ENCODE measurements around the gene ADA.
"Not testable (repeated sequence)": the region's sequence is repeated elsewhere in the genome, so short reads cannot be mapped to it uniquely, and the experiment has no call there.

DNA sequence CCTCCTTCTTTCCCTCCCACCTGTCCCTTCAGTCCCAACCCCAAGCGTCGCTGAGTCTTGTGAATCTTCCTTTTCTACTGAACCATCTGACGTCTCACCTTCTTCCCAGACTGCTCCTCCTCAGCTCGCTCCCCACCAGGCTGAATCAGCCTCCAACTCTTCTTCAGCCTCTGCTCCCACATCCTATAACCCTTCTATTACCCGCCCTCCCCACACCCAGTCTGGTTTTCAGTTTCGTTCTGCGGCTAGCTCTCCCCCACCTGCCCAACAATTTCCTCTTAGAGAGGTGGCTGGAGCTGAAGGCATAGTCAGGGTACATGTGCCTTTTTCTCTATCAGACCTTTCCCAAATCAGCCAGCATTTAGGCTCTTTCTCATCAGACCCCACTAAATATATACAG is 20.0 kb upstream of the ADA start:
- TF ChIP-seq, protein P1, sequence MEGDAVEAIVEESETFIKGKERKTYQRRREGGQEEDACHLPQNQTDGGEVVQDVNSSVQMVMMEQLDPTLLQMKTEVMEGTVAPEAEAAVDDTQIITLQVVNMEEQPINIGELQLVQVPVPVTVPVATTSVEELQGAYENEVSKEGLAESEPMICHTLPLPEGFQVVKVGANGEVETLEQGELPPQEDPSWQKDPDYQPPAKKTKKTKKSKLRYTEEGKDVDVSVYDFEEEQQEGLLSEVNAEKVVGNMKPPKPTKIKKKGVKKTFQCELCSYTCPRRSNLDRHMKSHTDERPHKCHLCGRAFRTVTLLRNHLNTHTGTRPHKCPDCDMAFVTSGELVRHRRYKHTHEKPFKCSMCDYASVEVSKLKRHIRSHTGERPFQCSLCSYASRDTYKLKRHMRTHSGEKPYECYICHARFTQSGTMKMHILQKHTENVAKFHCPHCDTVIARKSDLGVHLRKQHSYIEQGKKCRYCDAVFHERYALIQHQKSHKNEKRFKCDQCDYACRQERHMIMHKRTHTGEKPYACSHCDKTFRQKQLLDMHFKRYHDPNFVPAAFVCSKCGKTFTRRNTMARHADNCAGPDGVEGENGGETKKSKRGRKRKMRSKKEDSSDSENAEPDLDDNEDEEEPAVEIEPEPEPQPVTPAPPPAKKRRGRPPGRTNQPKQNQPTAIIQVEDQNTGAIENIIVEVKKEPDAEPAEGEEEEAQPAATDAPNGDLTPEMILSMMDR (conservative IDR thresholded peaks at IDR 0.05): not testable (repeated sequence)
- not testable (repeated sequence) for TF ChIP-seq EZH2 (IDR thresholded peaks at IDR 0.05; ENCODE audit: low read depth)

Data from PC-9 (cell line).